K562 (cell line): ENCODE data around the gene OR4K2. TPM values are rescaled to one million over a fixed set of nuclear protein-coding genes. Genes with fewer than 3 reads are reported as not detected.

ENCODE experiments used
- ATAC-seq: fragments of 200-7000 bp; cut with Tn5 transposase; 3 replicates; pipeline ENCODE4 v1.9.1; 2020; ENCODE audit warnings: moderate library complexity
- BruUV-seq: library from RNA; stranded (reverse); fragments of 400-500 nt; replicated peaks from 2 replicates; lab custom pipeline; 2021; lab: Mats Ljungman, UMichigan
- CTCF ChIA-PET: fragments of 300-600 bp; formaldehyde crosslinking; extraction: SDS; loops from one replicate; lab custom pipeline; 2021; ENCODE audit warnings: low intra/inter-chr PET ratio; lab: Yijun Ruan, JAX
- POLR2A ChIA-PET: fragments of 300-600, 350-650 bp; sonication (Branson Sonifier 250); formaldehyde crosslinking; extraction: SDS; loops from one replicate; lab custom pipeline; 2021; ENCODE audit warnings: antibody characterized with exemption, inconsistent platforms; lab: Yijun Ruan, JAX
- DNase-seq, 4 experiments: peaks; one replicate each; pipeline versions ENCODE4 v3.0.0 to v3.0.0-alpha.2; 2011 to 2018; ENCODE audit warnings: low spot score in 3 of 4, mixed read lengths in 3 of 4; ENCODE audit errors: extremely low read depth in 1 of 4
- FAIRE-seq: peaks from 2 replicates; lab custom pipeline; 2011; peaks lifted over from hg19 to GRCh38; lab: Jason Lieb, UNC
- H2AFZ ChIP-seq: 2 replicates; pipeline ENCODE4 v1.6.0; 2011; ENCODE audit warnings: low read depth, low read length, control low read depth, inconsistent platforms
- H3K27ac ChIP-seq: fragments of 200-600 bp; 3 replicates; pipeline ENCODE4 v1.8.0; 2011; ENCODE audit warnings: low read depth, mild to moderate bottlenecking, control low read depth, inconsistent platforms, low read length, moderate library complexity, mixed read lengths; ENCODE audit errors: extremely low read depth
- H3K27me3 ChIP-seq, 2 experiments: fragments of 300-600 bp in 1 of 2; 2 replicates in 1 of 2; 3 replicates in 1 of 2; pipeline versions ENCODE4 v1.6.0 to v1.8.0; 2011; ENCODE audit warnings: inconsistent platforms in 2 of 2, low read length in 2 of 2, mild to moderate bottlenecking in 1 of 2, mixed read lengths in 1 of 2, moderate library complexity in 1 of 2; ENCODE audit not compliant: control insufficient read depth in 2 of 2, insufficient read depth in 2 of 2
- H3K36me3 ChIP-seq: fragments of 300-600 bp; 3 replicates; pipeline ENCODE4 v1.8.0; 2011; ENCODE audit warnings: mild to moderate bottlenecking, low read length, inconsistent platforms; ENCODE audit not compliant: control insufficient read depth, insufficient read depth
- H3K4me1 ChIP-seq, 2 experiments: fragments of 200-600 bp in 1 of 2; replicated peaks in 1 of 2; 2 replicates in 1 of 2; 3 replicates in 1 of 2; pipeline versions ENCODE4 v1.5.1 to v1.8.0; 2011; ENCODE audit warnings: inconsistent platforms in 2 of 2, low read length in 2 of 2, mild to moderate bottlenecking in 1 of 2, mixed read lengths in 1 of 2, moderate library complexity in 1 of 2; ENCODE audit not compliant: control insufficient read depth in 2 of 2, insufficient read depth in 2 of 2
- H3K4me2 ChIP-seq: 2 replicates; pipeline ENCODE4 v1.6.1; 2011; ENCODE audit warnings: low read length, control low read depth, inconsistent platforms, mixed read lengths; ENCODE audit not compliant: insufficient read depth
- H3K4me3 ChIP-seq: fragments of 200-600 bp; sonication (generic), shearing (Covaris generic); 2 replicates; pipeline ENCODE4 v1.5.1; 2016; ENCODE audit warnings: control low read depth, inconsistent platforms
- H3K79me2 ChIP-seq: fragments of 200-600 bp; 3 replicates; pipeline ENCODE4 v1.8.0; 2011; ENCODE audit warnings: low read length, inconsistent platforms; ENCODE audit not compliant: control insufficient read depth, insufficient read depth
- H3K9ac ChIP-seq, 2 experiments: 2 replicates each; pipeline versions ENCODE4 v1.6.0 to v1.6.1; 2011; ENCODE audit warnings: low read depth in 2 of 2, low read length in 2 of 2, control low read depth in 1 of 2, inconsistent platforms in 1 of 2, mild to moderate bottlenecking in 1 of 2, mixed read lengths in 1 of 2; ENCODE audit not compliant: insufficient read depth in 1 of 2
- H3K9me1 ChIP-seq: one replicate; pipeline ENCODE4 v1.6.0; 2011; ENCODE audit warnings: inconsistent platforms, mild to moderate bottlenecking, low read length, moderate library complexity; ENCODE audit not compliant: control insufficient read depth, insufficient read depth
- H3K9me3 ChIP-seq: replicated peaks from 2 replicates; pipeline ENCODE4 v1.5.1; 2011; ENCODE audit warnings: low read depth, low read length, inconsistent platforms; ENCODE audit not compliant: control insufficient read depth, insufficient read depth
- H4K20me1 ChIP-seq: replicated peaks from 2 replicates; pipeline ENCODE4 v1.6.1; 2011; ENCODE audit warnings: low read length, inconsistent platforms, mixed read lengths; ENCODE audit not compliant: control insufficient read depth, insufficient read depth
- KLF16 ChIP-seq: IDR thresholded peaks from 2 replicates; pipeline ENCODE4 v1.6.1; 2016; ENCODE audit warnings: antibody characterized with exemption
- NUFIP1 ChIP-seq: fragments of 450-650 bp; IDR thresholded peaks from 2 replicates; pipeline ENCODE4 v1.6.1; 2018; ENCODE audit not compliant: partially characterized antibody
- RBM34 ChIP-seq: fragments of 200-400 bp; formaldehyde crosslinking; IDR thresholded peaks from 2 replicates; pipeline ENCODE4 v1.6.1; 2018; ENCODE audit warnings: low read length, borderline replicate concordance; ENCODE audit not compliant: insufficient read depth
- SIN3A ChIP-seq, 2 experiments: fragments of 150-350 bp in 1 of 2; IDR thresholded peaks; 2 replicates each; pipeline ENCODE4 v1.6.1; 2011 to 2016; ENCODE audit warnings: borderline replicate concordance in 2 of 2, low read depth in 2 of 2, low read length in 2 of 2, mild to moderate bottlenecking in 2 of 2, moderate library complexity in 2 of 2; ENCODE audit not compliant: control insufficient read depth in 1 of 2
- WHSC1 ChIP-seq: IDR thresholded peaks from one replicate; pipeline ENCODE4 v1.6.1; 2012; ENCODE audit warnings: low read length, control low read depth, inconsistent platforms
- ZNF12 ChIP-seq: sonication (generic); formaldehyde crosslinking; IDR thresholded peaks from 2 replicates; pipeline ENCODE4 v1.4.0; 2020; ENCODE audit warnings: mild to moderate bottlenecking, missing genetic modification reagents
- WGBS: fragments of 100-300 bp; shearing (Covaris generic); methylation state at CpG from one replicate; pipeline ENCODE4 v1.1.6; 2016; ENCODE audit warnings: low coverage, mixed read lengths; ENCODE audit not compliant: insufficient coverage; ENCODE audit errors: missing lambda C conversion rate; 5-methylcytosine and 5-hydroxymethylcytosine counted together
- in situ Hi-C: fragments of 300-500 bp; cut with MboI; formaldehyde crosslinking; loops from 4 replicates; pipeline ENCODE4 v1.15.0; 2018; ENCODE audit warnings: inconsistent platforms, mixed read lengths
- intact Hi-C: fragments of 100-400 bp; cut with micrococcal nuclease; formaldehyde crosslinking; loops from 2 replicates; pipeline ENCODE4 v1.14.2; 2022
- polyA plus RNA-seq, 8 experiments: library from polyadenylated mRNA; depleted of rRNA in 4 of 8; stranded (reverse) in 5 of 8; unstranded in 3 of 8; fragments of >200 nt; fragmentation: Nextera tagmentation in 2 of 8; fragmentation: Illumina TruSeq in 1 of 8; extraction: Ambion mirVana in 2 of 8; extraction: Trizol in 1 of 8; gene quantifications; 2 replicates each; pipeline versions ENCODE4 v1.2.1 to v1.2.3, GENCODE V29; 2011 to 2014; ENCODE audit warnings: inconsistent platforms in 1 of 8, missing spikeins in 1 of 8
- total RNA-seq, 7 experiments: library from RNA; depleted of rRNA in 6 of 7; stranded (reverse); fragments of >200 nt in 6 of 7; fragmentation: Illumina TruSeq in 2 of 7; extraction: Trizol in 2 of 7; gene quantifications; 2 replicates each; pipeline versions ENCODE4 v1.2.1 to v1.2.3, GENCODE V29; 2011 to 2021; ENCODE audit warnings: low replicate concordance in 1 of 7
- TF ChIP-seq, protein P1 (sequence below): fragments of 450-650 bp; formaldehyde crosslinking; IDR thresholded peaks from 2 replicates; pipeline ENCODE4 v1.4.0; 2020; ENCODE audit warnings: mild to moderate bottlenecking, mixed read lengths

Gene OR4K2
- total and polyA plus RNA-seq, 9 of the 15 experiments (the other 6 are each of a cell fraction or from before 2014, with no cell fraction given), result not detected

DNA sequence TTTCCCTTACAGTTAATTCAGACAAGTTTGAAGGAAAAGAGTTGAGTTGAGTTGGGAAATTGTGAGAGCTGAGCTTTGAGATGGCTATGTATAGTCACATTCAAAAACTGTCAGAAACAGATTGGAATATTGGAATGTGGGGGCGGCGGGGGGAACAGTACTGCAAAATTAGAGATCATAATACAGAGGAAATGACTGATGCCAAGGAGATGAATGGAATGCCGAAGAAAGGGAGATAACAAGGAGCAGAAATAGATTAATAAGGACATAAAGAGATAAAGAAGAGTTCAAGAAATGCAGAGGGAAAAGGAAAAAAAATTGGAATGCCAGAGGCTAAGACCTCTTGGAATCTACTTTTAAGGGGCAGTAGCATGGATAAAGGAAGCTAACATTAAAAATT is 42.3 kb downstream of the OR4K2 start:
- no peak for DNase-seq
- intact Hi-C loops (no loop called here), in situ Hi-C loops (no loop called here)
- H4K20me1 ChIP-seq, result no peaks in the 10 kb centered on the region
- no peaks in the 10 kb centered on the region for H3K9me1 ChIP-seq
- 17% methylated on average over 3 of the region's 3 CpGs for WGBS
- no peak for FAIRE-seq
- no peak for ATAC-seq
- H3K9me3 ChIP-seq, result no peaks in the 10 kb centered on the region
- H3K4me1 ChIP-seq, result no peaks in the 10 kb centered on the region
- BruUV-seq, result no TSS peak
- no peak overlapping the region for H2AFZ ChIP-seq
- no peak overlapping the region for H3K9ac ChIP-seq
- ChIA-PET POLR2A (no interaction called here), CTCF (no interaction called here)
- no peak overlapping the region for H3K4me2 ChIP-seq
- H3K36me3 ChIP-seq, result no peaks in the 10 kb centered on the region
- no peak overlapping the region for H3K27ac ChIP-seq
- no peaks in the 10 kb centered on the region for H3K27me3 ChIP-seq
- no peaks in the 10 kb centered on the region for H3K79me2 ChIP-seq
- no peak overlapping the region for H3K4me3 ChIP-seq
- TF ChIP-seq NUFIP1, result no peak

DNA sequence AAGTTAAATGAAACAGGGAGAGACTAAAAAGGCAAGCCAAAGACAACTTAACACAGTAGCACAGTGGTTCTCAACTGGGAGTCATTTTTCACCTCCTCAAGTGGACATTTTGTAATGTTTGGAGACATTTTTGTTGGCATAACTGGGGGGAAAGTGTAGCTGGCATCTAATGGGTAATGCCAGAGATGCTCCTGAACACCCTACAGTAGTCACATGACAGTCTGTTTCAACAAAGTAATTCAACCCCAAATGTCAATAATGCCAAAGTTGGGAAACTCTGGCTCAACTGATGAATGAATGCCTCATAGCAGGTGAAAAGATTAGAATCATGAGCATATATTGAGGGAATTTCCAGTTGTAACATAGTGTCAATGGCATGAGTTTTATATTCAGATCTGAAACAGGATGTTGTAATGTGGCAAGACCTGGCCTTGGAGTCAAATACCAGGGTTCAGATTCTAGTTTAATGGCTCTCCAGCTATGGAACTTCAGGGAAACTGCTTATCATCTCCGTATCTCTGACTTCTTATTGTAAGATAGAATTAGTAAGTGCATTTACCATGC is 43.1 kb downstream of the OR4K2 start:
- Histone ChIP-seq H3K4me1 (no peaks in the 10 kb centered on the region), H3K4me3 (no peak overlapping the region), H3K9me1 (no peaks in the 10 kb centered on the region), H3K36me3 (no peaks in the 10 kb centered on the region), H3K79me2 (no peaks in the 10 kb centered on the region), H3K27ac (no peak overlapping the region), H4K20me1 (no peaks in the 10 kb centered on the region), H3K9me3 (no peaks in the 10 kb centered on the region), H2AFZ (no peak overlapping the region), H3K27me3 (no peaks in the 10 kb centered on the region), H3K4me2 (no peak overlapping the region), H3K9ac (no peak overlapping the region)
- no peak for ATAC-seq
- 21% methylated on average over 1 of the region's 1 CpG for WGBS
- POLR2A ChIA-PET, result no interaction called here
- in situ Hi-C loops, result no loop called here
- CTCF ChIA-PET, result no interaction called here
- TF ChIP-seq KLF16 (no peak), RBM34 (no peak), ZNF12 (CRISPR knock-in tag) (no peak), WHSC1 (no peak), SIN3A (IDR thresholded peaks at IDR 0.05; ENCODE audit: borderline replicate concordance in 2 of 2, control insufficient read depth in 1 of 2, low read depth in 2 of 2, low read length in 2 of 2) (no peak)
- TF ChIP-seq, protein P1, sequence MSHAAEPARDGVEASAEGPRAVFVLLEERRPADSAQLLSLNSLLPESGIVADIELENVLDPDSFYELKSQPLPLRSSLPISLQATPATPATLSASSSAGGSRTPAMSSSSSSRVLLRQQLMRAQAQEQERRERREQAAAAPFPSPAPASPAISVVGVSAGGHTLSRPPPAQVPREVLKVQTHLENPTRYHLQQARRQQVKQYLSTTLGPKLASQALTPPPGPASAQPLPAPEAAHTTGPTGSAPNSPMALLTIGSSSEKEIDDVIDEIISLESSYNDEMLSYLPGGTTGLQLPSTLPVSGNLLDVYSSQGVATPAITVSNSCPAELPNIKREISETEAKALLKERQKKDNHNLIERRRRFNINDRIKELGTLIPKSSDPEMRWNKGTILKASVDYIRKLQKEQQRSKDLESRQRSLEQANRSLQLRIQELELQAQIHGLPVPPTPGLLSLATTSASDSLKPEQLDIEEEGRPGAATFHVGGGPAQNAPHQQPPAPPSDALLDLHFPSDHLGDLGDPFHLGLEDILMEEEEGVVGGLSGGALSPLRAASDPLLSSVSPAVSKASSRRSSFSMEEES (CRISPR knock-in tag), result peak; percentile 54
- BruUV-seq, result no TSS peak
- DNase-seq, result no peak
- intact Hi-C loops, result no loop called here
- no peak for FAIRE-seq
